Left lung (tissue), 10 donors: Measurements from ENCODE around the gene RNU7-1. TPM values are rescaled to one million over a fixed set of nuclear protein-coding genes. Genes with fewer than 3 reads are reported as not detected.

Experiments used
- ATAC-seq: fragments of 200-7000 bp; cut with Tn5 transposase; one replicate; pipeline ENCODE4 v1.9.1; 2020; ENCODE audit warnings: moderate library complexity
- DNase-seq, 4 donors: peaks; one replicate each; pipeline ENCODE4 v3.0.0-alpha.2; 2013 to 2020
- H3K27ac ChIP-seq, 2 donors: fragments of 200-600 bp; sonication (generic) in 1 of 2; one replicate each; pipeline versions ENCODE4 v1.5.0 to v1.8.0; 2020 to 2021
- H3K27me3 ChIP-seq, 2 donors: fragments of 200-600 bp; sonication (generic) in 1 of 2; one replicate each; pipeline versions ENCODE4 v1.5.0 to v1.8.0; 2020 to 2021
- H3K36me3 ChIP-seq, 2 donors: fragments of 200-600 bp; sonication (generic) in 1 of 2; one replicate each; pipeline versions ENCODE4 v1.5.0 to v1.8.0; 2020 to 2021
- H3K4me1 ChIP-seq, 2 donors: fragments of 200-600 bp; one replicate each; pipeline ENCODE4 v1.8.0; 2021
- H3K4me3 ChIP-seq, 2 donors: fragments of 200-600 bp; sonication (generic) in 1 of 2; one replicate each; pipeline versions ENCODE4 v1.5.0 to v1.8.0; 2020 to 2021; ENCODE audit warnings: mild to moderate bottlenecking in 1 of 2
- H3K9me3 ChIP-seq, 2 donors: fragments of 200-600 bp; sonication (generic) in 1 of 2; one replicate each; pipeline versions ENCODE4 v1.5.0 to v1.8.0; 2020 to 2021
- CTCF ChIP-seq, 2 donors: fragments of 200-600 bp; sonication (generic) in 1 of 2; IDR thresholded peaks; one replicate each; pipeline versions ENCODE4 v1.5.0 to v1.8.0; 2021; ENCODE audit warnings: antibody characterized with exemption in 2 of 2
- intact Hi-C, 2 donors: fragments of 100-400 bp; cut with DNase I; formaldehyde crosslinking; loops; one replicate each; pipeline versions ENCODE4 v1.11.2 to v1.14.2; 2022
- polyA plus RNA-seq, 6 donors: library from polyadenylated mRNA; unstranded; fragments of 120-200 nt; gene quantifications; one replicate each; pipeline ENCODE4 v1.2.1, GENCODE V29; 2013; ENCODE audit not compliant: insufficient read length in 6 of 6
- total RNA-seq, 2 donors: library from RNA; stranded (reverse); fragmentation: NEBNext Ultra II Directional; extraction: Animal tissue kit (Norgen Biotek cat#: 25700); gene quantifications; one replicate each; pipeline ENCODE4 v1.2.1, GENCODE V29; 2021
- donor health status: DM: no; HTN: yes; CAD: no.
- donor health status: DM: no; HTN: no; CAD: no.

The RNU7-1 gene
- total and polyA plus RNA-seq, 8 donors: 7.9 to 9.7 TPM; not detected in 6

- intact Hi-C loops: no loop called here
- no peak overlapping the region for H3K4me3 ChIP-seq
- H3K36me3 ChIP-seq: peaks cover 0 to 94% of the 10 kb centered on the region in 2 donors
- H3K9me3 ChIP-seq: no peaks in the 10 kb centered on the region
- ATAC-seq (no peak), DNase-seq (no peak)
- TF ChIP-seq CTCF (IDR thresholded peaks at IDR 0.05): no peak
- H3K27ac ChIP-seq: peak overlapping the region; percentile 29 to 68
- peaks cover 0 to 4% of the 10 kb centered on the region in 2 donors for H3K4me1 ChIP-seq
- H3K27me3 ChIP-seq: no peaks in the 10 kb centered on the region
Measured at GRCh38 chr12:6978188-6978587, 34.6 kb downstream of the RNU7-1 start.

DNA sequence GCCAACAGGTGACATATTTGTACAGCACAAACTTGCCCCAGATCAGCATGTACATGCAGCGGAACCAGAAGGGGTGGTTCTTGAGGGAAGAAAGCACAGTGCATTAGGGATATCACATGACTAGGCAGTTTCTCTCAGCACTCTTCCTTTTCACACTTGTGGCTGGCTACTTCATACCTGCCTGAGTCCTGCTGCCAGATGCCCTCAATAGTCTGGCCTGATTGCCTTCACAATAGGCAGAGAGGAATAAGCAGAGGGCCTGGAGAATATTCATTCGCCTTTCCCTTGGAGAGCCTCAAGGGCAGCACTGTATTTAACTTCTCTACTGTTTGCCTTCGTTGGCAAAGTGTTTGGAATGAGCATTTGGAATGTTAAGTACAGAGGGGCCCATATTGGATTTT lies 35.0 kb downstream of the RNU7-1 start:
- ATAC-seq (peak; percentile 83), DNase-seq (peak in 2 of 4 donors; percentile 22 to 59)
- Histone ChIP-seq H3K27ac (peak overlapping the region; percentile 29 to 68), H3K4me1 (peaks cover 0 to 4% of the 10 kb centered on the region in 2 donors), H3K27me3 (no peaks in the 10 kb centered on the region), H3K36me3 (peaks cover 0 to 98% of the 10 kb centered on the region in 2 donors), H3K4me3 (no peak overlapping the region), H3K9me3 (no peaks in the 10 kb centered on the region)
- intact Hi-C loops: no loop called here
- TF ChIP-seq CTCF (IDR thresholded peaks at IDR 0.05): no peak

- H3K27me3 ChIP-seq: no peaks in the 10 kb centered on the region
- intact Hi-C loops: no loop called here
- peaks cover 0 to 96% of the 10 kb centered on the region in 2 donors for H3K36me3 ChIP-seq
- peaks cover 0 to 4% of the 10 kb centered on the region in 2 donors for H3K4me1 ChIP-seq
- no peaks in the 10 kb centered on the region for H3K9me3 ChIP-seq
- no peak for TF ChIP-seq CTCF (IDR thresholded peaks at IDR 0.05)
- no peak overlapping the region for H3K4me3 ChIP-seq
- ATAC-seq (peak; percentile 66), DNase-seq (no peak)
- peak overlapping the region; percentile 29 to 68 for H3K27ac ChIP-seq
Measured at GRCh38 chr12:6979021-6979420, 35.4 kb downstream of the RNU7-1 start.

- Histone ChIP-seq H3K27ac (peak overlapping the region; percentile 29 to 68), H3K27me3 (no peaks in the 10 kb centered on the region), H3K4me3 (no peak overlapping the region), H3K9me3 (no peaks in the 10 kb centered on the region), H3K36me3 (peaks cover 0 to 95% of the 10 kb centered on the region in 2 donors), H3K4me1 (peaks cover 0 to 4% of the 10 kb centered on the region in 2 donors)
- DNase-seq: no peak
- no peak for TF ChIP-seq CTCF (IDR thresholded peaks at IDR 0.05)
- ATAC-seq: no peak
- intact Hi-C loops: no loop called here
Measured at GRCh38 chr12:6979453-6979852, 35.8 kb downstream of the RNU7-1 start.

GRCh38 chr12:6980075-6980474 lies 36.5 kb downstream of the RNU7-1 start:
- Histone ChIP-seq H3K4me1 (peaks cover 0 to 4% of the 10 kb centered on the region in 2 donors), H3K27me3 (no peaks in the 10 kb centered on the region), H3K9me3 (no peaks in the 10 kb centered on the region), H3K4me3 (no peak overlapping the region), H3K36me3 (peaks cover 0 to 89% of the 10 kb centered on the region in 2 donors), H3K27ac (peak overlapping the region; percentile 37 to 55)
- intact Hi-C loops: no loop called here
- no peak for ATAC-seq
- DNase-seq: no peak
- TF ChIP-seq CTCF (IDR thresholded peaks at IDR 0.05): no peak
